Right ventricle myocardium superior (tissue), 1 donor: ENCODE data around the gene MSX1. TPM values are rescaled to one million over a fixed set of nuclear protein-coding genes. Genes with fewer than 3 reads are reported as not detected.
"Not testable (repeated sequence)": the region's sequence is repeated elsewhere in the genome, so short reads cannot be mapped to it uniquely, and the experiment has no call there.

Experiments
- ATAC-seq: fragments of 200-7000 bp; cut with Tn5 transposase; one replicate; pipeline ENCODE4 v1.9.1; 2020; ENCODE audit warnings: mild to moderate bottlenecking; ENCODE audit not compliant: poor library complexity
- DNase-seq: peaks from one replicate; pipeline ENCODE4 v3.0.0-alpha.2; 2020
- intact Hi-C: fragments of 100-400 bp; cut with DNase I; formaldehyde crosslinking; loops from one replicate; pipeline ENCODE4 v1.11.2; 2022
- long read RNA-seq: library from polyadenylated mRNA; unstranded; transcript quantifications from one replicate; pipeline ENCODE4 v2.0.0, GENCODE V29; 2021
- total RNA-seq: library from RNA; stranded (reverse); fragmentation: NEBNext Ultra II Directional; extraction: Animal tissue kit (Norgen Biotek cat#: 25700); gene quantifications from one replicate; pipeline ENCODE4 v1.2.1, GENCODE V29; 2021
- donor health status: DM: no; HTN: yes; CAD: no; lungs with severe emphysema.

MSX1 gene
- total RNA-seq: 3.9 TPM
- long read RNA-seq, transcript MSX1-201 (2 exons, 1,939 nt): major isoform, 7 of 8 reads
- long read RNA-seq, partial matches to known transcripts: 0 of 8 reads
- long read RNA-seq, other reads (novel, unspliced or antisense): 1 of 8 reads

GRCh38 chr4:4859325-4859798, at the start of gene MSX1:
Gene MSX1, plus strand, starts transcription at chr4:4859665. Its CDS starts 235 bp downstream, at chr4:4859900.
- DNase-seq: peak; percentile 93
- ATAC-seq: peak; percentile 99
- intact Hi-C loops: no loop called here

GRCh38 chr4:4810092-4810774, 49.2 kb upstream of the MSX1 start:
- no peak for ATAC-seq
- intact Hi-C loops: no loop called here
- DNase-seq: no peak

GRCh38 chr4:4810778-4811177, 48.7 kb upstream of the MSX1 start:
- DNase-seq (no peak), ATAC-seq (no peak)
- intact Hi-C loops: no loop called here

- ATAC-seq (no peak), DNase-seq (no peak)
- intact Hi-C loops: no loop called here
Observed at GRCh38 chr4:4812145-4812794, 47.2 kb upstream of the MSX1 start.

- DNase-seq (no peak), ATAC-seq (no peak)
- intact Hi-C loops: no loop called here
Observed at GRCh38 chr4:4818415-4819212, 40.9 kb upstream of the MSX1 start.

GRCh38 chr4:4819213-4819606, 40.3 kb upstream of the MSX1 start:
- intact Hi-C loops: no loop called here
- ATAC-seq (no peak), DNase-seq (no peak)

GRCh38 chr4:4820261-4820660, 39.2 kb upstream of the MSX1 start:
- DNase-seq (no peak), ATAC-seq (no peak)
- intact Hi-C loops: no loop called here

- ATAC-seq (no peak), DNase-seq (no peak)
- intact Hi-C loops: no loop called here
Observed at GRCh38 chr4:4820739-4821138, 38.7 kb upstream of the MSX1 start.

- intact Hi-C loops: no loop called here
- no peak for DNase-seq
- ATAC-seq: no peak
Observed at GRCh38 chr4:4821577-4821976, 37.9 kb upstream of the MSX1 start.

GRCh38 chr4:4822286-4822685, 37.2 kb upstream of the MSX1 start:
- intact Hi-C loops, ATAC-seq, DNase-seq: not testable (repeated sequence)

GRCh38 chr4:4823621-4824162, 35.8 kb upstream of the MSX1 start:
- ATAC-seq (no peak), DNase-seq (no peak)
- intact Hi-C loops: no loop called here

- DNase-seq (no peak), ATAC-seq (no peak)
- intact Hi-C loops: no loop called here
Observed at GRCh38 chr4:4824232-4824631, 35.2 kb upstream of the MSX1 start.

- ATAC-seq (no peak), DNase-seq (no peak)
- intact Hi-C loops: no loop called here
Observed at GRCh38 chr4:4825431-4825830, 34.0 kb upstream of the MSX1 start.

GRCh38 chr4:4829837-4830236, 29.6 kb upstream of the MSX1 start:
- intact Hi-C loops: no loop called here

GRCh38 chr4:4831266-4831665, 28.2 kb upstream of the MSX1 start:
- intact Hi-C loops: no loop called here
- DNase-seq: no peak
- no peak for ATAC-seq

More at GRCh38 chr4:4829837-4830236, 29.6 kb upstream of the MSX1 start:
- ATAC-seq (no peak), DNase-seq (no peak)

- no peak for DNase-seq
- intact Hi-C loops: no loop called here
- ATAC-seq: no peak
Observed at GRCh38 chr4:4831825-4832224, 27.6 kb upstream of the MSX1 start.

GRCh38 chr4:4836044-4836443, 23.4 kb upstream of the MSX1 start:
- ATAC-seq (no peak), DNase-seq (no peak)
- intact Hi-C loops: no loop called here

- DNase-seq (no peak), ATAC-seq (no peak)
- intact Hi-C loops: no loop called here
Observed at GRCh38 chr4:4837316-4837715, 22.1 kb upstream of the MSX1 start.
